Activated naive CD4-positive, alpha-beta T cell treated with anti-CD3 and anti-CD28 coated beads, Interleukin-2, amount 10 ng/mL, durations not matched to agents 7 days and 5 days (primary cell): Measurements from ENCODE around the gene MRPL36.
"Not testable (repeated sequence)": the region's sequence is repeated elsewhere in the genome, so short reads cannot be mapped to it uniquely, and the experiment has no call there.

ENCODE experiments used
- CTCF ChIA-PET: fragments of 350-600 bp; sonication (Branson Sonifier 250); formaldehyde crosslinking; loops from one replicate; lab custom pipeline; 2021; ENCODE audit warnings: antibody characterized with exemption; lab: Charles Lee
- DNase-seq: peaks from one replicate; pipeline ENCODE4 v3.0.0-alpha.2; 2020
- H3K27ac Mint-ChIP-seq: one replicate; pipeline ENCODE4 v1.8.0; 2021; ENCODE audit warnings: mild to moderate bottlenecking, moderate library complexity, mixed read lengths
- H3K27me3 Mint-ChIP-seq: one replicate; pipeline ENCODE4 v1.8.0; 2021; ENCODE audit warnings: mild to moderate bottlenecking, mixed read lengths
- H3K36me3 Mint-ChIP-seq: one replicate; pipeline ENCODE4 v1.8.0; 2021; ENCODE audit warnings: mixed read lengths
- H3K4me1 Mint-ChIP-seq: one replicate; pipeline ENCODE4 v1.8.0; 2021; ENCODE audit warnings: mixed read lengths
- H3K4me3 Mint-ChIP-seq: one replicate; pipeline ENCODE4 v1.8.0; 2021; ENCODE audit warnings: mild to moderate bottlenecking, moderate library complexity, mixed read lengths
- H3K9me3 Mint-ChIP-seq: one replicate; pipeline ENCODE4 v1.8.0; 2021; ENCODE audit warnings: mixed read lengths

Gene MRPL36

GRCh38 chr5:1789834-1790471, 9.7 kb downstream of the MRPL36 start:
- peaks cover 3% of the 10 kb centered on the region for H3K9me3 Mint-ChIP-seq
- no peak overlapping the region for H3K4me3 Mint-ChIP-seq
- H3K27me3 Mint-ChIP-seq: peaks cover 13% of the 10 kb centered on the region
- no peak for DNase-seq
- H3K27ac Mint-ChIP-seq: peak overlapping the region; percentile 62
- peaks cover 56% of the 10 kb centered on the region for H3K4me1 Mint-ChIP-seq
- CTCF ChIA-PET: no interaction called here
- peaks cover 8% of the 10 kb centered on the region for H3K36me3 Mint-ChIP-seq

- H3K4me3 Mint-ChIP-seq, H3K36me3 Mint-ChIP-seq, CTCF ChIA-PET, DNase-seq, H3K9me3 Mint-ChIP-seq: not testable (repeated sequence)
- Mint-ChIP-seq H3K4me1 (peaks cover 54% of the 10 kb centered on the region), H3K27ac (peak overlapping the region; percentile 26), H3K27me3 (peaks cover 18% of the 10 kb centered on the region)
Measured at GRCh38 chr5:1789438-1789833, 10.2 kb downstream of the MRPL36 start.

GRCh38 chr5:1788828-1789227, 10.8 kb downstream of the MRPL36 start:
- Mint-ChIP-seq H3K4me1 (peaks cover 50% of the 10 kb centered on the region), H3K9me3 (peaks cover 3% of the 10 kb centered on the region), H3K27me3 (peaks cover 23% of the 10 kb centered on the region), H3K4me3 (no peak overlapping the region), H3K27ac (no peak overlapping the region), H3K36me3 (peaks cover 8% of the 10 kb centered on the region)
- CTCF ChIA-PET: no interaction called here
- DNase-seq: no peak

GRCh38 chr5:1788200-1788599, 11.4 kb downstream of the MRPL36 start:
- Mint-ChIP-seq H3K36me3 (peaks cover 8% of the 10 kb centered on the region), H3K9me3 (peaks cover 3% of the 10 kb centered on the region), H3K27ac (no peak overlapping the region), H3K4me1 (peaks cover 44% of the 10 kb centered on the region), H3K4me3 (no peak overlapping the region), H3K27me3 (peaks cover 27% of the 10 kb centered on the region)
- CTCF ChIA-PET: no interaction called here
- no peak for DNase-seq

- Mint-ChIP-seq H3K4me1 (peaks cover 44% of the 10 kb centered on the region), H3K9me3 (no peaks in the 10 kb centered on the region), H3K27me3 (peaks cover 33% of the 10 kb centered on the region), H3K4me3 (no peak overlapping the region), H3K27ac (no peak overlapping the region), H3K36me3 (peaks cover 3% of the 10 kb centered on the region)
- no peak for DNase-seq
- CTCF ChIA-PET: no interaction called here
Measured at GRCh38 chr5:1787472-1788047, 12.1 kb downstream of the MRPL36 start.

- H3K9me3 Mint-ChIP-seq: no peaks in the 10 kb centered on the region
- H3K27ac Mint-ChIP-seq: no peak overlapping the region
- no peak overlapping the region for H3K4me3 Mint-ChIP-seq
- peaks cover 40% of the 10 kb centered on the region for H3K27me3 Mint-ChIP-seq
- DNase-seq: peak; percentile 10
- no peaks in the 10 kb centered on the region for H3K36me3 Mint-ChIP-seq
- H3K4me1 Mint-ChIP-seq: peaks cover 39% of the 10 kb centered on the region
- CTCF ChIA-PET: no interaction called here
Measured at GRCh38 chr5:1786621-1787471, 12.8 kb downstream of the MRPL36 start.

- Mint-ChIP-seq H3K9me3 (no peaks in the 10 kb centered on the region), H3K36me3 (no peaks in the 10 kb centered on the region), H3K27me3 (peaks cover 42% of the 10 kb centered on the region), H3K4me1 (peaks cover 31% of the 10 kb centered on the region), H3K4me3 (no peak overlapping the region), H3K27ac (no peak overlapping the region)
- DNase-seq: no peak
- CTCF ChIA-PET: no interaction called here
Measured at GRCh38 chr5:1785984-1786383, 13.7 kb downstream of the MRPL36 start.

GRCh38 chr5:1785062-1785461, 14.6 kb downstream of the MRPL36 start:
- Mint-ChIP-seq H3K4me1 (peaks cover 23% of the 10 kb centered on the region), H3K4me3 (no peak overlapping the region), H3K27me3 (peaks cover 42% of the 10 kb centered on the region), H3K9me3 (no peaks in the 10 kb centered on the region), H3K36me3 (no peaks in the 10 kb centered on the region), H3K27ac (no peak overlapping the region)
- no peak for DNase-seq
- CTCF ChIA-PET: no interaction called here

GRCh38 chr5:1784197-1785050, 15.2 kb downstream of the MRPL36 start:
- no peaks in the 10 kb centered on the region for H3K36me3 Mint-ChIP-seq
- H3K4me1 Mint-ChIP-seq: peaks cover 17% of the 10 kb centered on the region
- no peak for DNase-seq
- CTCF ChIA-PET: no interaction called here
- no peaks in the 10 kb centered on the region for H3K9me3 Mint-ChIP-seq
- H3K27ac Mint-ChIP-seq: no peak overlapping the region
- no peak overlapping the region for H3K4me3 Mint-ChIP-seq
- peaks cover 42% of the 10 kb centered on the region for H3K27me3 Mint-ChIP-seq

- no peak for DNase-seq
- H3K27ac Mint-ChIP-seq: no peak overlapping the region
- peaks cover 8% of the 10 kb centered on the region for H3K4me1 Mint-ChIP-seq
- H3K9me3 Mint-ChIP-seq: no peaks in the 10 kb centered on the region
- no peak overlapping the region for H3K4me3 Mint-ChIP-seq
- no peaks in the 10 kb centered on the region for H3K36me3 Mint-ChIP-seq
- CTCF ChIA-PET: no interaction called here
- H3K27me3 Mint-ChIP-seq: peaks cover 41% of the 10 kb centered on the region
Measured at GRCh38 chr5:1783216-1783554, 16.5 kb downstream of the MRPL36 start.

GRCh38 chr5:1782385-1783215, 17.0 kb downstream of the MRPL36 start:
- CTCF ChIA-PET: no interaction called here
- H3K27me3 Mint-ChIP-seq: peaks cover 47% of the 10 kb centered on the region
- no peak overlapping the region for H3K4me3 Mint-ChIP-seq
- H3K36me3 Mint-ChIP-seq: no peaks in the 10 kb centered on the region
- H3K9me3 Mint-ChIP-seq: no peaks in the 10 kb centered on the region
- no peak for DNase-seq
- H3K4me1 Mint-ChIP-seq: peaks cover 8% of the 10 kb centered on the region
- peak overlapping the region; percentile 52 for H3K27ac Mint-ChIP-seq

GRCh38 chr5:1781726-1782384, 17.8 kb downstream of the MRPL36 start:
- H3K4me3 Mint-ChIP-seq: no peak overlapping the region
- no peak overlapping the region for H3K27ac Mint-ChIP-seq
- no peaks in the 10 kb centered on the region for H3K36me3 Mint-ChIP-seq
- no peak for DNase-seq
- H3K4me1 Mint-ChIP-seq: peaks cover 8% of the 10 kb centered on the region
- CTCF ChIA-PET: no interaction called here
- no peaks in the 10 kb centered on the region for H3K9me3 Mint-ChIP-seq
- H3K27me3 Mint-ChIP-seq: peaks cover 53% of the 10 kb centered on the region

GRCh38 chr5:1781107-1781506, 18.5 kb downstream of the MRPL36 start:
- CTCF ChIA-PET: no interaction called here
- H3K36me3 Mint-ChIP-seq: no peaks in the 10 kb centered on the region

More at GRCh38 chr5:1781107-1781506, 18.5 kb downstream of the MRPL36 start:
- peaks cover 52% of the 10 kb centered on the region for H3K27me3 Mint-ChIP-seq
- no peak overlapping the region for H3K4me3 Mint-ChIP-seq
- H3K9me3 Mint-ChIP-seq: no peaks in the 10 kb centered on the region
- peaks cover 8% of the 10 kb centered on the region for H3K4me1 Mint-ChIP-seq
- H3K27ac Mint-ChIP-seq: no peak overlapping the region
- DNase-seq: no peak
